H9 (cell line): ENCODE results near the gene ZNF541. TPM values are rescaled to one million over a fixed set of nuclear protein-coding genes. Genes with fewer than 3 reads are reported as not detected.

ENCODE experiments used
- DNase-seq: peaks from one replicate; pipeline ENCODE4 v3.0.0-alpha.2; 2017
- H2AFZ ChIP-seq: one replicate; pipeline ENCODE4 v1.6.1; 2013; ENCODE audit warnings: mild to moderate bottlenecking, low read length, control low read depth, moderate library complexity
- H2AK5ac ChIP-seq: 2 replicates; pipeline ENCODE4 v1.6.1; 2013; ENCODE audit warnings: low read length, control low read depth, mixed read lengths; ENCODE audit not compliant: insufficient read length
- H2BK120ac ChIP-seq: one replicate; pipeline ENCODE4 v1.6.1; 2013; ENCODE audit warnings: low read depth, mild to moderate bottlenecking, low read length, control low read depth, inconsistent platforms; ENCODE audit not compliant: poor library complexity, severe bottlenecking
- H2BK12ac ChIP-seq: 2 replicates; pipeline ENCODE4 v1.6.1; 2013; ENCODE audit warnings: low read length, control low read depth, mixed read lengths, low read depth; ENCODE audit not compliant: insufficient read length
- H2BK15ac ChIP-seq: 2 replicates; pipeline ENCODE4 v1.6.1; 2013; ENCODE audit warnings: low read depth, low read length, control low read depth
- H2BK20ac ChIP-seq: one replicate; pipeline ENCODE4 v1.6.1; 2013; ENCODE audit warnings: low read depth, mild to moderate bottlenecking, low read length, control low read depth, inconsistent platforms; ENCODE audit not compliant: poor library complexity, severe bottlenecking
- H2BK5ac ChIP-seq: 2 replicates; pipeline ENCODE4 v1.6.1; 2013; ENCODE audit warnings: low read length, control low read depth, mixed read lengths; ENCODE audit not compliant: insufficient read length
- H3K14ac ChIP-seq: 2 replicates; pipeline ENCODE4 v1.6.1; 2013; ENCODE audit warnings: low read length, control low read depth; ENCODE audit not compliant: insufficient read depth
- H3K18ac ChIP-seq: 2 replicates; pipeline ENCODE4 v1.6.1; 2013; ENCODE audit warnings: low read depth, mild to moderate bottlenecking, mixed read lengths, low read length, control low read depth; ENCODE audit not compliant: insufficient read length
- H3K23ac ChIP-seq: 2 replicates; pipeline ENCODE4 v1.6.1; 2013; ENCODE audit warnings: low read length, control low read depth, mixed read lengths, low read depth; ENCODE audit not compliant: insufficient read length
- H3K23me2 ChIP-seq: 2 replicates; pipeline ENCODE4 v1.6.1; 2013; ENCODE audit warnings: low read depth, mild to moderate bottlenecking, mixed read lengths, low read length, control low read depth; ENCODE audit not compliant: insufficient read length, poor library complexity, severe bottlenecking
- H3K27ac ChIP-seq: 2 replicates; pipeline ENCODE4 v1.5.1; 2013; ENCODE audit warnings: low read length, control low read depth, mixed read lengths, low read depth; ENCODE audit not compliant: insufficient read length
- H3K27me3 ChIP-seq: 2 replicates; pipeline ENCODE4 v1.6.1; 2013; ENCODE audit warnings: low read length, control low read depth, inconsistent platforms; ENCODE audit not compliant: insufficient read depth
- H3K4ac ChIP-seq: 2 replicates; pipeline ENCODE4 v1.6.1; 2013; ENCODE audit warnings: low read depth, mild to moderate bottlenecking, control low read depth, inconsistent platforms, low read length, moderate library complexity
- H3K4me1 ChIP-seq: 2 replicates; pipeline ENCODE4 v1.6.1; 2013; ENCODE audit warnings: low read length, control low read depth, inconsistent platforms; ENCODE audit not compliant: insufficient read depth
- H3K4me2 ChIP-seq: 2 replicates; pipeline ENCODE4 v1.6.1; 2013; ENCODE audit warnings: low read length, control low read depth, mixed read lengths; ENCODE audit not compliant: insufficient read length, insufficient read depth
- H3K56ac ChIP-seq: 2 replicates; pipeline ENCODE4 v1.6.1; 2013; ENCODE audit warnings: low read depth, mild to moderate bottlenecking, mixed read lengths, low read length, control low read depth; ENCODE audit not compliant: insufficient read length
- H3K79me1 ChIP-seq: 2 replicates; pipeline ENCODE4 v1.6.1; 2013; ENCODE audit warnings: low read depth, mild to moderate bottlenecking, moderate library complexity, low read length, control low read depth, inconsistent platforms; ENCODE audit not compliant: insufficient read depth, poor library complexity, severe bottlenecking
- H3K79me2 ChIP-seq: 2 replicates; pipeline ENCODE4 v1.6.1; 2013; ENCODE audit warnings: low read length, control low read depth, inconsistent platforms; ENCODE audit not compliant: insufficient read depth
- H3K9ac ChIP-seq: 2 replicates; pipeline ENCODE4 v1.6.1; 2013; ENCODE audit warnings: low read length, control low read depth, mixed read lengths; ENCODE audit not compliant: insufficient read length; ENCODE audit errors: extremely low read depth
- H3K9me3 ChIP-seq: one replicate; pipeline ENCODE4 v1.6.1; 2013; ENCODE audit warnings: low read depth, low read length, inconsistent platforms; ENCODE audit not compliant: control insufficient read depth
- H3T11ph ChIP-seq: one replicate; pipeline ENCODE4 v1.6.1; 2013; ENCODE audit warnings: mild to moderate bottlenecking, low read length, control low read depth, inconsistent platforms
- H4K20me1 ChIP-seq: one replicate; pipeline ENCODE4 v1.6.1; 2013; ENCODE audit not compliant: control insufficient read depth, insufficient read length, insufficient read depth
- H4K5ac ChIP-seq: 2 replicates; pipeline ENCODE4 v1.6.1; 2013; ENCODE audit warnings: low read depth, mild to moderate bottlenecking, mixed read lengths, low read length, control low read depth; ENCODE audit not compliant: insufficient read length
- H4K8ac ChIP-seq: replicated peaks from 2 replicates; pipeline ENCODE4 v1.6.1; 2013; ENCODE audit warnings: low read length, control low read depth, mixed read lengths, low read depth; ENCODE audit not compliant: insufficient read length
- H4K91ac ChIP-seq: 2 replicates; pipeline ENCODE4 v1.6.1; 2013; ENCODE audit warnings: low read depth, mild to moderate bottlenecking, moderate library complexity, mixed read lengths, low read length, control low read depth; ENCODE audit not compliant: insufficient read length
- H3K27ac Mint-ChIP-seq, 3 experiments: 2 replicates in 2 of 3; 3 replicates in 1 of 3; pipeline ENCODE4 v1.8.0; 2020 to 2021; ENCODE audit warnings: mixed read lengths in 3 of 3, mild to moderate bottlenecking in 1 of 3, moderate library complexity in 1 of 3
- H3K27me3 Mint-ChIP-seq: 2 replicates; pipeline ENCODE4 v1.8.0; 2021; ENCODE audit warnings: low read depth, mild to moderate bottlenecking, moderate library complexity, mixed read lengths
- H3K36me3 Mint-ChIP-seq, 3 experiments: 2 replicates in 2 of 3; 3 replicates in 1 of 3; pipeline ENCODE4 v1.8.0; 2020 to 2021; ENCODE audit warnings: low read depth in 3 of 3, mixed read lengths in 3 of 3; ENCODE audit not compliant: insufficient read depth in 1 of 3
- H3K4me1 Mint-ChIP-seq, 2 experiments: 2 replicates each; pipeline ENCODE4 v1.8.0; 2020; ENCODE audit warnings: mixed read lengths in 2 of 2
- H3K4me3 Mint-ChIP-seq, 2 experiments: 2 replicates in 1 of 2; 3 replicates in 1 of 2; pipeline ENCODE4 v1.8.0; 2020 to 2021; ENCODE audit warnings: mild to moderate bottlenecking in 2 of 2, mixed read lengths in 2 of 2, moderate library complexity in 1 of 2
- H3K9me3 Mint-ChIP-seq, 2 experiments: 2 replicates in 1 of 2; 3 replicates in 1 of 2; pipeline ENCODE4 v1.8.0; 2020; ENCODE audit warnings: mild to moderate bottlenecking in 2 of 2, mixed read lengths in 2 of 2, moderate library complexity in 1 of 2
- CTCF ChIP-seq: fragments of 200-600 bp; sonication (generic); conservative IDR thresholded peaks from 3 replicates; pipeline ENCODE4 v1.8.0; 2021; ENCODE audit warnings: antibody characterized with exemption, mild to moderate bottlenecking
- WGBS: extraction: QIAGEN DNeasy Blood & Tissue Kit; methylation state at CpG from one replicate; pipeline ENCODE4 v1.1.7; 2013; ENCODE audit warnings: missing lambda C conversion rate, low lambda C conversion rate, mixed read lengths; ENCODE audit not compliant: insufficient read length; ENCODE audit errors: extremely low coverage; 5-methylcytosine and 5-hydroxymethylcytosine counted together
- total RNA-seq: library from RNA; stranded (reverse); gene quantifications from 2 replicates; pipeline ENCODE4 v1.2.1, GENCODE V29; 2021

The ZNF541 gene
- total RNA-seq, 1 experiment from 2014 or later: not detected

- H2BK12ac ChIP-seq: no peak overlapping the region
- no peak overlapping the region for H4K8ac ChIP-seq
- no peak overlapping the region for H3K27ac ChIP-seq
- H4K20me1 ChIP-seq: no peaks in the 10 kb centered on the region
- no peak overlapping the region for H3T11ph ChIP-seq
- H3K27me3 Mint-ChIP-seq: no peaks in the 10 kb centered on the region; the same call in 1 of the 2 replicates
- no peaks in the 10 kb centered on the region for H3K79me1 ChIP-seq
- H3K4ac ChIP-seq: no peak overlapping the region
- H3K4me1 ChIP-seq: no peaks in the 10 kb centered on the region
- no peak overlapping the region for H4K91ac ChIP-seq
- no peak overlapping the region for H3K56ac ChIP-seq
- H3K9me3 Mint-ChIP-seq: no peaks in the 10 kb centered on the region
- TF ChIP-seq CTCF: no peak
- H3K18ac ChIP-seq: no peak overlapping the region
- no peak for DNase-seq
- no peak overlapping the region for H3K23ac ChIP-seq
- no peaks in the 10 kb centered on the region for H3K23me2 ChIP-seq
- H2BK15ac ChIP-seq: no peak overlapping the region
- no peaks in the 10 kb centered on the region for H3K9me3 ChIP-seq
- H3K27ac Mint-ChIP-seq: no peak overlapping the region
- peaks cover 5 to 11% of the 10 kb centered on the region in 2 experiments for H3K4me1 Mint-ChIP-seq
- H2BK5ac ChIP-seq: no peak overlapping the region
- H3K4me2 ChIP-seq: no peak overlapping the region
- no peak overlapping the region for H2BK20ac ChIP-seq
- H3K4me3 Mint-ChIP-seq: no peak overlapping the region
- H3K79me2 ChIP-seq: no peaks in the 10 kb centered on the region
- no peak overlapping the region for H2AFZ ChIP-seq
- no CpG with 5 or more reads among the region's 22 CpGs for WGBS
- H2AK5ac ChIP-seq: no peak overlapping the region
- H4K5ac ChIP-seq: no peak overlapping the region
- H3K36me3 Mint-ChIP-seq: no peaks in the 10 kb centered on the region
- no peak overlapping the region for H3K9ac ChIP-seq
- H3K14ac ChIP-seq: no peak overlapping the region
- H3K27me3 ChIP-seq: no peaks in the 10 kb centered on the region; the same call in 1 of the 2 replicates
- no peak overlapping the region for H2BK120ac ChIP-seq
These were observed 28.5 kb downstream of the ZNF541 start for GRCh38 chr19:47544476-47544875.
